Muscle of arm (tissue), 12 donors: ENCODE results near the gene SCUBE2. TPM values are rescaled to one million over a fixed set of nuclear protein-coding genes. Genes with fewer than 3 reads are reported as not detected.
"Not testable (repeated sequence)": the region's sequence is repeated elsewhere in the genome, so short reads cannot be mapped to it uniquely, and the experiment has no call there.

ENCODE experiments used
- DNase-seq: peaks from one replicate; pipeline ENCODE4 v3.0.0-alpha.2; 2013
- polyA plus RNA-seq, 12 donors: library from polyadenylated mRNA; unstranded; fragments of 120-200 nt; gene quantifications; one replicate each; pipeline ENCODE4 v1.2.1, GENCODE V29; 2013; ENCODE audit not compliant: insufficient read length in 12 of 12

The SCUBE2 gene
- polyA plus RNA-seq, 12 donors, result 24.0 to 46.9 (median 32.6) TPM; not detected in 1

DNA sequence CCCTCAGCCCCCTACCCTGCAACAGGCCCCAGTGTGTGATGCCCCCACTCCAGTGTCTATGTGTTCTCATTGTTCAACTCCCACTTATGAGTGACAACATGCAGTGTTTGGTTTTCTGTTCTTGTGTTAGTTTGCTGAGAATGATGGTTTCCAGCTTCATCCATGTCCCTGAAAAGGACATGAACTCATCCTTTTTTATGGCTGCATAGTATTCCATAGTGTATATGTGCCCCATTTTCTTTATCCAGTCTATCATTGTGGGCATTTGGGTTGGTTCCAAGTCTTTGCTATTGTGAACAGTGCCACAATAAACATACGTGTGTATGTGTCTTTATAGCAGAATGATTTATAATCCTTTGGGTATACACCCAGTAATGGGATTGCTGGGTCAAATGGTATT is 81.9 kb downstream of the SCUBE2 start:
- DNase-seq, result not testable (repeated sequence)

DNA sequence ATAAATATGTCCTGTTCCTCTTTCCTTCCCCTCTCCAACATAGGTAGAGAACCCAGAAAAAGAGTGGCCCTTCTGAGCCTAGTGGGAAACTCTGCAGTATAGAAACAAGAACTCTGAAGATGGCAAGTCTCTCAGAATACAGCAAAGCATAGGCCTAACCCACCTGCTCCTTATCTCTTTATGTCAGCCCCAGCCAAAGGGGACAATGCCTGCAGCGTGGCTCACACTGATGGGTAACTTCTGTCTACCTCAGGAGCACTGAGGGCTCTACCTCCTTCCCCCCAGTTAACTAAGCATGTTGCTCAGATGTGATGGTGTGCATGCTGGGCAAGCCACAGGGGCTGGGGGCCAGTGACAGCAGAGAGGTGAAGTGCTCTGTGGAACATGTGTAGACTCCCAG is 82.7 kb downstream of the SCUBE2 start:
- DNase-seq, result no peak

DNA sequence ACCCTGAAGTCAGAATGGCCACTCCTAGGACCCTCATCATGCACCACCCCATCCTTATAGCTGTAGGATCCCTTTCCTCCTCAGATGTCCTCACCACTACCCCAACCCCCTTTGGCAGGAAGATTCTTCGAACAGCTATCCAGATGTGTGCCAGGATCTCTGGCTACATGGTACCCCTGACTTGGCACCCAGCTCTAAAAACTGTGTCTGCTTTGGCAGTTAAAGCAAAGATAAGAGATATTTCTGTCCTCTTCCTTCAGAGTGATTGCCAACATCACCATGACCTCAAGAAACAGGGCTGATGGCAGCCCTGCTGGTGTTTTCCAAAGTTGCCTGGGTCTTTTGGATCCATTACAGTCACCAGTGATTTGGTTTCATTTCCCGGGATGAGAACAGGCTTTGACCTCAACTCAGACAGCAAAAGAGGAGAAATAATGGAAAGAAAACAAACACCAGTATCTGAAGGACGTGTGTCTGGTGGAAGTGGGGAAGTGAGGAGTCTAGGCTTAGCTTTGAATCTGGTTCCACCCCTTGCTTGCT is 83.3 kb downstream of the SCUBE2 start:
- no peak for DNase-seq

DNA sequence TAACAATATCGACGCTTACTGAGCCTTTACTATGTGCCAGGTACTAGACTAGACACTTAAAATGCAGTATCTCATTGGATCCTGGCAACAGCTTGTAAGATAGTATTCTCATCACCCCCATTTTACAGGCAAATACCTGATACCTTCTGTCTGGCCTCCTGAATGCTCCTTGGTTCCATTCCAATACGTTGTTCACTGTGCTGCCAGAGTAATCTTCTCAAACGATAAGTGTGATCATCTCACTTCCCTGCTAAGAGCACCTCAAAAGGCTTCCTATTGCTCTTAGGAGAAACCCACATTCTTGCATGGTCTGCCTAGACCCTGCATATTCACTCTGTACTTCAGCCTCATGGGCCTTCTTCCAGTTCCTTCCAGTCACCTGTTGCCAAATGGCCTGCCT is 86.3 kb downstream of the SCUBE2 start:
- no peak for DNase-seq

DNA sequence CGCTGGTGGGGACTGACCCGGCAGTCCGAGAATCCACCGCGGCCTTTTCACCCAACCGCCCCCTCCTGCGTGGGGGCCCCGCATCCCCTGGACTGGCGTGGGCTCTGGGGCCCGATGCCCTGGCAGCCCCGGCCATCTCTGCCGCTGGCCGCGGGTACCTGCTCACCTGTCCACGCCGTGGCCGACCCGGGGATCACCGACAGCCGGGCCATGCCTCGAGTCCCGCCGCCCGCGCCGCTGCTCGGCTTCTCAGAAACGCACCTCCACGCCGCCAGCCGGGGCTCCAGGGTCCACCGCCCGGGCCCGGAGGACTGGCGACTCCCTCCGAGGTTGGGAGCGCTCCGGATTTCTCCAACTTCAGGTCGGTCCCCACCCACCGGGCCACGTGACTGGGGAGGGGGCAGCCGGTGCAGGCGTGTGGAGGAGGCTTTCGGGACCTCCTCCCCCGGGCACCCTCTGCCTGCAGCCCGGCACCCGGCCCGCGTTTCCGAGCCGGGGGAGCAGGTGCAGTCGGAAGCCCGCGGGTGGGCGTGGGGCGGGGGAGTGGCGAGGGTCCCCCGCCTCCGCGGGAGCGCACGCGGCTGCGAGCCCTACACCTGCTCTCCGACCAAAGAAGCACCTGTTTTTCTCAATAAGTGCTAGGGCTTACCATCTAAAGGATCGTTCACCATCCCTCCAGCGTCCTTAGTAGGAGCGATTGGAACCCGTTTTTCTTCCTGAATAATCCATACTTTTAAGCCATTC is 87.0 kb downstream of the SCUBE2 start:
- DNase-seq, result no peak

DNA sequence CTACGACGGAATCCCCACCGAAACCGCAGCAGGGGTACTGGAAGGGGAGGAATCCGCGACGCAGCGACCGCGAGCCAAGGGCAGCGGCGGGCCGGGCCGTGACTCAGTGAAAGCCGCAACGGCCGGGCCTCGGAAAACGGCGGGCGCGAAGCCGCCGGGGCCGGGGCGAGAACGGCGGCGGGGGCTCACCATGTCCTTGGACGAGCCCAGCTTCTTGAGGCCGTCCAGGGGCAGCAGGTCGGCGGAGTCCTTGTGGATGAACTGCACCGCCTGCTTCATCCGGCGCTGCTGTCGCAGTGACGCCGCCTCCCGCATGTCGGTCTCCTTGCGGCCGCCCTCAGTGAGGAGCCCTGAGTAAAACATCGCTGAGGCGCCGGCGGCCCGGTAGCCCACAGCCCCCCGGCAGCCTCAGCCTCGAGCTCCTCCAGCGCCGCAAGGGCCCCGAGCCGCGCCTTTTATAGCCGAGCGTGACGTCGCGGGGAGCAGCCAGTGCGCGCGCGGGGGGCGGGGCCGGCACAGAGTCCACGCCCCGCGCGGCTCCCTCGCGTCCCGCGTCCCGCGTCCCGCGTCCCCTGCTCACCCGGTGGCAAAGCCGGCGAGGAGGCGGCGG is 87.7 kb downstream of the SCUBE2 start, which contains the start of gene NRIP3:
Gene NRIP3 (minus strand): TSS at position 429 of the 610 bp plus-strand sequence. CDS start 66 bp downstream, at position 363.
- peak; percentile 43 for DNase-seq

DNA sequence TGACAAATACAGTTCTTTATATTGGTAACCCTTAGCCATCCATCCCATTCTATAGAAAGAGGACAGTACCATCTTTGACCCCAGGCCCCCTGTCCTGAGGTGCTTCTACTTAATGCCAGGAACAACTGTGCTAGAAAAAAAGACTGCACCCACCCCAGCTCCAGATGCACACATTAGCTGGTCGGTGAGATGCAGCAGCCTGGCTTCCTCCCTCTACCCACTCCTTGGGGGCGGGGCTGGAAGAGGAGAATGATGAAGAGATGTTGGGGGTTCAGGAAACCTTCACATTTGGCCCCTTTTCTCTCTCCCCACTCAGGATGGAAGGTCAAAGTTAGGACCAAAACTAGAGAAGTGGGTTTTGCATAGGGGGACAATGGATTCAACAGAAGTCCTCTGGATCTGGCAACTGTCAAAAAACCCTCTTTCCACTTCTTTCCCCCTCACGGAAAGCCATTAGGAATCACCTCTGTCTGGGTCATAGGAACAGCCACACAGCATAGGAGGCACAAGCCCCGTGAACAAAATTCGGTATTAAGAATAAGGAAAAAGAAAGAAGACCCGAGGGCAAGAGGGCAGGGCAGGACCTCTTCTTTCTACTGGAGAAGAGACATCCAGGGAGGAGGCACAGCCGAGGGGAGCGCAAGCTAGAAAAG is 88.4 kb downstream of the SCUBE2 start:
- no peak for DNase-seq

DNA sequence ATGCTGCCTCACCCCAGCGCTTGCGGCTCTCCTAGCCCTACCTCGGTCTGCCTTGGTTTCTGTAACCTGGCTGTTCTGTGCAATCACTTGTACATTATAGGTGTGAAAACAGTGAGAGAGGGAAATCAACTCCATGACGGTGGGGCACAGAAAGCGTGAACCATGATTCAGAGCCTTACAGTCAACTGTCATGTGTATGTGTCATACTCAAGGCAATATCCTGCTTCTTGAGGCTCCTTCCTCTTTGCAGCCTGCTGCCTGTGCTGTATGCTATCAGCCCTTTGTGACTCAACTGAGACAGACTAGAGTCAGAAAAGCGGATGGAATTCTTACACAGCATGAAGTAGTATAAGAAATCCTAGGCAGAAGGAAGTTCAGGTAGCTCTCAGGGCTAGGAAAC is 89.7 kb downstream of the SCUBE2 start:
- no peak for DNase-seq

DNA sequence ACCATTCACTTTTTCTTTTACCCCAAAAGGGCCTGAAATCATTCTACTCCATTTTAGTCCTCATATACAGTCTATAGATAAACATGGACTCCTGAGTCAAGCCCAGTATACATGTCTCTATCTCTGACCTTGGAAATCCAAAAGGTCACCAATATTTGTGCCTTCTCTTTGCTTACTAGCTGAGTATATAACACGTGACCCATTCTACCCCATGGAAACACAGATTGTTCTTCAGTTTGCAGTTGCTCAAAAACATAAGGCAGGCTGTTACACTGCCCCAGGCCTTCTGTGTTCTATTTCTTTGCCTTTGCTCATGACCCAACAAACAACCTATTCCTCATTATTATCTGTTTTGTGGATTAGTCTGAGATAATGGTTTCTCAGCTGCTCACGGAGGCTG is 93.4 kb downstream of the SCUBE2 start:
- no peak for DNase-seq

DNA sequence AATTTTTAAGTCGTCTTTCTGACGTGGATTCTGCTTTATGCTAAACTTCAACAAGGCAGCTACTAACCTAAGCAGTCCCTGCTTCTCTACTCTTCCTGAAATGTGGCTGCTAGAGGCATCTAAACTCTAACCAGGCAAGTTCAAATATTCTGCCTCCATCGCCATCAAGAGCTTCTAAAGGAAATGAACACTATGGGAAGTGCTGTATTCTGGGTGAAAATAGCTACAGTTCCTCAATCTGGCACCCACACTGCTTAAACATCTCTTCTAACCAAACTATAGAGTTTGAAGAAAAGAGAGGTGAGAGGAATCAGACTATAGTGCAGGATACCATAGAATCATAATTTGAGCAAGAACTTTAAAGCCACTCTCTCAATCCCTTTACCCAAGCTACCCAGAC is 93.9 kb downstream of the SCUBE2 start:
- DNase-seq, result no peak

DNA sequence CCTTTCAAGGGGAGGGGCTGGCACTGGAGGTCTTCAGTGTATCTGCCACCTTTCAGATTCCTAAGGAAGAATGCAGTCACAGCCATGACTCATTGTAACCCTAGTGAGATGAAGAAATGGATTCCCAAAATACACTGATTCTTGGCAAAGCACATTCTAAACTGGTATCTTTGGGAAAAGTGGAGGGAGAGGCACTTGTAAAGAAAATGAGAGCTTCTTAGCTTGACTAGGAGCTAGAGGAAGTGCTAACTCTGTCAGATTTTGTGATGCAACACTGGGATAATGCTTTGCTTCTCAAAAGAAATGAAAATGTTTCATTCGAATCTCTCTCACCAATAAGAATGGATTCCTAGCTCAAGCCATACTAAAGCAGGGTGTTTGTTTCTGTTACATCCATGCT is 101.9 kb downstream of the SCUBE2 start:
- DNase-seq, result no peak

DNA sequence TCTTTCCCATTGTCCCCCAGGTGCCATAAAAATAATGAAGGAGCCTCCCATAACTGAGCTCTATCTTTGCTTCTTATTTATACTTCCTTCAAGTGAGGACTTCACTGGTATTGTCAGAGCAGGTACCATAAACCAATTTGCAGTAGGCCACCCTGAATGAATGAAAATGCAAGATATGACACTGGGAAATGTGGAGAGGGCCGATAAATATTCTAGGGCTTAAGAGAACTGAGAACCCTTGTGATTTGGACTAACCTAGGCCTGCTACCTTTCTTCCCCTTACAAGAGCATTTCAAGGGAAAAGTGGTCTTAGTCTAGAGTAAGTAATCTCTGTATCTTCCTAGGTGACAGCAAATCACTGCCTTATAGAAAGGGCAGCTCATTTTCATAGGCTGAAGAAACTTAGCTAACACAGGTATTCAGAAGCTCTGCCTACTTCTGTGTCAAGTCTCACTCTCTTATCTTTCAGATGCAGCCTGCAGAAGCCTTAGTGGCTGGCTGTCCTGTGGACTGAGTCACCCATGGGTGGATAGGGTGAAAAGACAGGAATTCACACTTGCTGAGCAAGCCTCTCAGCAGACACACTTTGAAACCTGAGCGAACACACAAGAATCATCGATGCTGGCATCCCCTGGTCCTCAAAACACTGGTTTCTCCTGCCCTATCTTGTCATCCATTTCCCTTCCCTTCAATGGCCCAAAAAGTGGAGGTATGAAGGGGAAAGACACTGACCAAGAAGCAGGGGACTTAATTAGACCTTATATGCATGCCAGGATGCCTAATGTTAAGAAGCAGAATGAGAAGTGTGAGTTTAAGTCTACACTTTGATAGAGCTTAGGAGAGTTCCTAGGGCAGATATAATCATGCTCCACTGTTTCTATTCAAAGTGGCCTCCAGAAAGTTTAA is 102.8 kb downstream of the SCUBE2 start:
- no peak for DNase-seq

DNA sequence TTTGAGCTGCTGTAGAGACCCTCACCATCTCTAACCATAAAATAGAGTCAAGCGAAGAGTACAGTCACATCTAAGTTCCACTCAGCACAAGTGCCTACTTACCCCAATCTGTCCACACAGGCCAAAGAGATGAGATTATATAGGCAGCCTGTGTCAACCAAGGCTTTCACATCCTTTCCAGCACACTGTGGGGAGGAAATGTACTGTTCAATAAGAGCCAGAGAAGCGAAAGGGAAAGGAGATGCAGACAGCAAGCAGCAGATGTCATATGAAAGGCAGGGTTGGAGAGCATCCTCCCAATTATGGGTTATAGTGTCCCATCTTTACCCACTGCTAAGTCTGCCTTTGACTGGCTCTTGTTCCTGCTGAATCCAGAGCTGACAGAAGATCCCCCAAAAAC is 104.0 kb downstream of the SCUBE2 start:
- DNase-seq, result no peak

DNA sequence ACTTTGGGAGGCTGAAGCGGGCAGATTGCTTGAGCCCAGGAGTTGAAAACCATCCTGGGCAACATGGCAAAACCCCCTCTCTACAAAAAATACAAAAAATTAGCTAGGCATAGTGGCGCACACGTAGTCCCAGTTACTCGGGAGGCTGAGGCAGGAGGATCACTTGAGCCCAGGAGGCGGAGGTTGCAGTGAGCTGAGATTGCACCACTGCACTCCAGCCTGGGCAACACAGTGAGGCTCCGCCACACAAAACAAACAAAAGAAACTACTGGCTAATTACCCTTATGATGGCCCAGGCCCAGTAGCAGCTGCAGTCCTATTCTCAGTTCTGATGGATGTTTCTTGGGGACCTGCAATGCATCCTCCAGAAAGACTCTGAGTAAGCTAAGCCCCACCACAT is 104.6 kb downstream of the SCUBE2 start:
- DNase-seq, result not testable (repeated sequence)

DNA sequence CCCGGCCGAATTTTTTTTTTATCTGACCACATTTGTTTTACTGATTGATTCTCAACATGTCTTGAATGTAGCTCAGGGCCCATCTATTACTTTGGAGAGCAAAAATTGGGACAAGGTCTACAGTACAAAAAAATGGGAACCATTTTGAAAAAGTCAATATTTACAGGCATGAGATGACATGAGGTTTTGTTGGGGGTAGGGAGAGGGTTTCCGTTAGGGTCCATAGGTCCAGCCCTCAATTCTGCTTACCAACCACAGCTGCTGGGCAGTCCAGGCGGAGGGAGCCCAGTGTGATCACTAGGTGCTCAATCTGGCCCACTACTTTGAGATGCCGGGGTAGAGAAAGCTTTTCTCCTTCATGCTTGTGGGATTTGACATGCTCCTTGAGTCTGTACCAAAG is 105.9 kb downstream of the SCUBE2 start:
- DNase-seq, result no peak

DNA sequence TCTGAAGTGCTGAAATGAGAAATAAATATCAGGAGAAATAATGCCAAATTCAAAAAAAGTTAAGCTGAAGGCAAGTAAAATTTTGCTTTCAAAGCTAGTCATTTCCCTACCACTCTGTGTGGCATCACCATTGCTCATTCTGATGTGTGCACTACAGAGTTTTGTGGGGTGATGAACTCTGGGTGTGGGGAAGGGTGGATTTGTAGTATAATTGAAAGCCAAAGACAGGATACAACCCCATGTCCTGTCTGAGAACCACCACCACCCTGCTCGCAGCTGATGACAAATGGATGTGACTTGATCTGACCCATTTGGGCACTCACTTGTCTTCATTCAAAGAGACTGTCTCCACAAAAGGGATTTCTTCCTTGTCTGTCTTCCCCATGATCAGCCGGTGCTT is 107.8 kb downstream of the SCUBE2 start:
- no peak for DNase-seq

DNA sequence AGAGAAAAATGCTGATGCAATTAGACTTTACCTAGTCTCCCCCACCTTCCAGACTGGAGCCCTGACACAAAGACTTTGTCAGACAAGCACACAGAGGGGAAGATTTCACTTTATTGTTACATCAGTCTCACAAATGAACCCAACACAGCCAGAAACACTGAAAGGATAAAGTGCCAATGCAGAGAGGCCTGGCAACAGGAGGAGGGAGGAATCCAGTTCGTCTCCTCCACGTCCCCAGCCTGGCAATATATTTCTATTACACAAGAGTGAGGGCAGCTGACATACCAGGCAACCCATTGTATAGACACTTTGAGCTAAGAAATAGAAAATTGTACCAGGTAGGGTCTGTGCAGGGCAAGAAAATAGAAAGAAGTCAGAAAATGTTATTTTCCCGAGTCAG is 110.9 kb downstream of the SCUBE2 start:
- DNase-seq, result no peak

DNA sequence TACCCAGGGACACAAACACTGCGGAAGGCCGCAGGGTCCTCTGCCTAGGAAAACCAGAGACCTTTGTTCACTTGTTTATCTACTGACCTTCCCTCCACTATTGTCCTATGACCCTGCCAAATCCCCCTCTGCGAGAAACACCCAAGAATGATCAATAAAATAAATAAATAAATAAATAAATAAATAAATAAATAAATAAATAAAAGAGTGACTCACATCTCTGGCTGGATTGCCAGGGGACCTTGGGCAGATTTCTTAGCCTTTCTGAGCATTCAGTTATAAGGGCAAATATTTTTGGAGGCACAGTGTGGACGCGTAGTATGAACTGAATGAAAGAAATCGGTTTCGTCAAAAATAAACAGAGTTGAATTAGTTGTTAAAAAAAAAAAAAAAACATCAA is 112.0 kb downstream of the SCUBE2 start:
- DNase-seq, result not testable (repeated sequence)

DNA sequence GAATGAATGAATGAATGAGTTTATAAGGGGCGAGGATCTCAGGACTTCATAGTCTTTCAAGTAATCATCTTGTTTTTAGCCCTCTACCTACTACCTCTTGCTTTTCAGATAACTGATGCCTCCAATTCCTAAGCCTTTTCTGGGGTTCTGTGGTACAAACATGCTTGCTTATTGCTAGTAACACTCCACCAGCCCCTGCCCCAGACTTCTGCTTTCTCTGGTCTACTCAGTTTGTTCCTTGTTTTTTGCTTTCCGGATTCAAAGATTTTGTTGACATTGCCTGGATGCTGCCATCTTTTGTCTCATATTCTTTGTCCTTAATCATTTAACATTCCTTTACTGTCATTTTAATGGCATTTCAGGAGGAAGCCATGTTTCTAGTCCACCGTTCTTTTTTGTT is 118.3 kb downstream of the SCUBE2 start:
- DNase-seq, result no peak

DNA sequence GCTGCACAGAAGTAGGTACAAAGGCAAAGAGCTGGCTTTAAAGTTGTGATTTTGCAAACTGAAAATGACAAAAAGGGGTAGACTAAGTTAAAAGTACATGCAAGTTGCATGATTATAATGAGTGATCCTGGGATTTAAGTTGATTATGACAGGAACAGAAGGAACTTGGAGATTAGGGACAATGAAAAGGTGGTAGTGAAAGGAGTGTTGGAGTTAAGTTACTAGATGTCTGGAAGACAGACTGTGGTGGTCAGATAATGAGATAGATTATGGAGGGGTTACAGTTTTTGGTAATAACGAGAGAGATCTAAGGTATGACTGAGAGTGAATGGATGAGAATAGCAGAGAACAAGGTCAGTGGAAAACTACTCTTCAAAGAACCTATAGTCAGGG is 119.5 kb downstream of the SCUBE2 start:
- no peak for DNase-seq

DNA sequence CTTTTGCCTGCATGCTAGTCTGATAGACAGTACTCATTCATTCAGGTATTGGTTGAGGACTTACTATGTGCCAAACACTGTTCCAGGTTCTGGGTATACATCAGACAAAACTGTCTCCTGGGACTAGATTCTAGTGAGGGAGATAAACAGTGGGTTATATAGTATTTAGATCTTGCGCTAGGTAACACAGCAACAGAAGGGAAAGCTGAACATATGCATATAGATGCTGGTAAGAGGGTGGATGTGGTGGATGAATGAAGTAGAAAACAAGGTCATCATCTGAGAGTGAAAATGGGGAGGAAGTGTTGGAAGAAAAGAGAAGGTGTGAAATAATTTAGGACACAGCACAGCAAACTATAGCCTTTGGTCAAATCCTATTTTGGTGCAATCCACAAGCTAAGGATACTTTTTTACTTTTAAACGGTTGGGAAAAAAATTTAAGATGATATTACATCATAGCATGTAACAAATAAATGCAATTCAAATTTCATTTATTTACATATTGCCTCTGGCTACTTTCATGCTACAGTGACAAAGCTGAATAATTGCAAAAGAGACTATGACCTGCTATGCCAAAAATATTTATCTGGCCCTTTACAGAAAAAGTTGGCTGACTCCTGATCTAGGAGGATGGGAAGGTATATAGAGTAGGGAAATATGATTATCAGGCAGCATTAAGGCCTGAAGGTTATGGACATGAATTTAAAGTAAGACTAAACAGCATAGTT is 120.0 kb downstream of the SCUBE2 start:
- DNase-seq, result no peak
